Epithelial cell of prostate (primary cell): ENCODE results near the gene TSPAN11.
"Not testable (repeated sequence)": the region's sequence is repeated elsewhere in the genome, so short reads cannot be mapped to it uniquely, and the experiment has no call there.

Experiments used
- DNase-seq: peaks from one replicate; pipeline ENCODE4 v3.0.0-alpha.2; 2011; ENCODE audit warnings: low read depth, low spot score
- H3K27ac ChIP-seq: fragments of 450-650 bp; 2 replicates; pipeline ENCODE4 v1.5.1; 2017; ENCODE audit warnings: mild to moderate bottlenecking

TSPAN11 gene

GRCh38 chr12:31011336-31011735 lies 84.8 kb downstream of the TSPAN11 start:
- H3K27ac ChIP-seq = no peak overlapping the region
- no peak for DNase-seq

GRCh38 chr12:31011746-31012566 lies 85.4 kb downstream of the TSPAN11 start:
- DNase-seq = no peak
- H3K27ac ChIP-seq = no peak overlapping the region

- DNase-seq, H3K27ac ChIP-seq: not testable (repeated sequence)
These were observed 86.0 kb downstream of the TSPAN11 start for GRCh38 chr12:31012567-31012891.

GRCh38 chr12:31015215-31015614 lies 88.7 kb downstream of the TSPAN11 start:
- no peak overlapping the region for H3K27ac ChIP-seq

GRCh38 chr12:31016057-31016456 lies 89.5 kb downstream of the TSPAN11 start:
- DNase-seq = no peak
- no peak overlapping the region for H3K27ac ChIP-seq

More at GRCh38 chr12:31015215-31015614, 88.7 kb downstream of the TSPAN11 start:
- DNase-seq = no peak

GRCh38 chr12:31017535-31017934 lies 91.0 kb downstream of the TSPAN11 start:
- no peak for DNase-seq
- no peak overlapping the region for H3K27ac ChIP-seq

- H3K27ac ChIP-seq = no peak overlapping the region
- no peak for DNase-seq
These were observed 91.7 kb downstream of the TSPAN11 start for GRCh38 chr12:31018106-31018789.

GRCh38 chr12:31018790-31019505 lies 92.4 kb downstream of the TSPAN11 start:
- no peak for DNase-seq
- no peak overlapping the region for H3K27ac ChIP-seq

GRCh38 chr12:31019561-31019960 lies 93.0 kb downstream of the TSPAN11 start:
- no peak overlapping the region for H3K27ac ChIP-seq
- DNase-seq = no peak

GRCh38 chr12:31019976-31020375 lies 93.4 kb downstream of the TSPAN11 start:
- no peak overlapping the region for H3K27ac ChIP-seq
- DNase-seq = no peak

GRCh38 chr12:31020385-31021166 lies 94.0 kb downstream of the TSPAN11 start:
- no peak overlapping the region for H3K27ac ChIP-seq
- no peak for DNase-seq

- H3K27ac ChIP-seq = no peak overlapping the region
- DNase-seq = no peak
These were observed 94.6 kb downstream of the TSPAN11 start for GRCh38 chr12:31021181-31021580.

- no peak overlapping the region for H3K27ac ChIP-seq
- no peak for DNase-seq
These were observed 95.4 kb downstream of the TSPAN11 start for GRCh38 chr12:31021809-31022494.

- no peak overlapping the region for H3K27ac ChIP-seq
- DNase-seq = no peak
These were observed 96.8 kb downstream of the TSPAN11 start for GRCh38 chr12:31023271-31023724.

GRCh38 chr12:31026202-31026601 lies 99.7 kb downstream of the TSPAN11 start:
- no peak for DNase-seq
- H3K27ac ChIP-seq = no peak overlapping the region

- not testable (repeated sequence) for H3K27ac ChIP-seq, DNase-seq
These were observed 100.5 kb downstream of the TSPAN11 start for GRCh38 chr12:31027006-31027405.

GRCh38 chr12:31029468-31029867 lies 102.9 kb downstream of the TSPAN11 start:
- H3K27ac ChIP-seq = no peak overlapping the region
- DNase-seq = no peak

- no peak for DNase-seq
- no peak overlapping the region for H3K27ac ChIP-seq
These were observed 103.5 kb downstream of the TSPAN11 start for GRCh38 chr12:31029916-31030562.

GRCh38 chr12:31031951-31032335 lies 105.4 kb downstream of the TSPAN11 start:
- H3K27ac ChIP-seq = no peak overlapping the region
- no peak for DNase-seq
